ENCODE data around the gene CNN2. TPM values are rescaled to one million over a fixed set of nuclear protein-coding genes. Genes with fewer than 3 reads are reported as not detected.
A peak's percentile ranks its signal among the peaks of the same experiment; 100 is the strongest.

CNN2 gene
- total and polyA plus RNA-seq, 9 of the 15 experiments (the other 6 are each of a cell fraction or from before 2014, with no cell fraction given): 12.1 to 174 (median 52.7) TPM

DNA sequence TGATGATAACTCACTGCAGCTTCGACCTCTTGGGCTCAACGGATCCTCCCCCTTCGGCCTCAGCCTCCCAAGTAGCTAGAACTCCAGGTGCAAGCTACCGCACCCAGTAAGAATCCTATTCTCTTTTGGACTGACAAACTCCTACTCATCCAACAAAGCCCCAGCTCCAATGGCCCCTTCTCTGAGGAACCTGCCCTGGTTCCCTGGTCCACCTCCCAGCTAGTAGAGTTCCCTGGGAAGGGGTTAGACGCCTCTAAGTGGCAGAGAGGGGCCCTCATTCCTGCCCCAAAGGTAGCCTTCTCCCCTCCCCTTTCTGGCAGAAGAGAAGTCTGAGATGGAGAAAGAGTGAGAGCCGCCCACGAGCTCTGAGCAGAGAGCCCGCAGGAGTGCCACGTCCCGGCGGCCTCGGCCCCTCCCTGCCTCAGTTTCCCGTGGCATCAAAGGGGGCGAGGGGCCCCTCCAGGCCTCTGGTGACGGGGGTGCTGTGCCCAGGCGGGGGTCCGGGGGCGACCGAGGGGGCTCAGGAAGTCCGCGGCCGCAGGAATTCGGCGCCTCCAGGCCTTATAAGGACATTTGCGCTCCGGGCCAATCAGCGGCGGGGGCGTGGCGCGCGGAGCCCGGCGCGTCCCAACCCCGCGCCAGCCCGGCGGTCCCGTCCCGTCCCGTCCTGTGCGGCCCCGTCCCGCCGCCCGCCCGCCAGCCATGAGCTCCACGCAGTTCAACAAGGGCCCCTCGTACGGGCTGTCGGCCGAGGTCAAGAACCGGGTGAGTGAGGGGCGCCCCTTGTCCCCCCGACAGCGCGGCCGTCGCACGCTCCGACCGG lies at the start of gene CNN2 (continued):
- TF ChIP-seq, protein P1, sequence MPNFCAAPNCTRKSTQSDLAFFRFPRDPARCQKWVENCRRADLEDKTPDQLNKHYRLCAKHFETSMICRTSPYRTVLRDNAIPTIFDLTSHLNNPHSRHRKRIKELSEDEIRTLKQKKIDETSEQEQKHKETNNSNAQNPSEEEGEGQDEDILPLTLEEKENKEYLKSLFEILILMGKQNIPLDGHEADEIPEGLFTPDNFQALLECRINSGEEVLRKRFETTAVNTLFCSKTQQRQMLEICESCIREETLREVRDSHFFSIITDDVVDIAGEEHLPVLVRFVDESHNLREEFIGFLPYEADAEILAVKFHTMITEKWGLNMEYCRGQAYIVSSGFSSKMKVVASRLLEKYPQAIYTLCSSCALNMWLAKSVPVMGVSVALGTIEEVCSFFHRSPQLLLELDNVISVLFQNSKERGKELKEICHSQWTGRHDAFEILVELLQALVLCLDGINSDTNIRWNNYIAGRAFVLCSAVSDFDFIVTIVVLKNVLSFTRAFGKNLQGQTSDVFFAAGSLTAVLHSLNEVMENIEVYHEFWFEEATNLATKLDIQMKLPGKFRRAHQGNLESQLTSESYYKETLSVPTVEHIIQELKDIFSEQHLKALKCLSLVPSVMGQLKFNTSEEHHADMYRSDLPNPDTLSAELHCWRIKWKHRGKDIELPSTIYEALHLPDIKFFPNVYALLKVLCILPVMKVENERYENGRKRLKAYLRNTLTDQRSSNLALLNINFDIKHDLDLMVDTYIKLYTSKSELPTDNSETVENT (CRISPR knock-in tag; IDR thresholded peaks at IDR 0.05): 0 out of 2 replicates have a peak, but pooled peaks have one; percentile 34
- TF ChIP-seq ELF2 (CRISPR knock-in tag; IDR thresholded peaks at IDR 0.05): 0 out of 2 replicates have a peak, but pooled peaks have one; percentile 35
- TF ChIP-seq TEAD1 (CRISPR knock-in tag; IDR thresholded peaks at IDR 0.05): peak in 1 of 2 experiments; percentile 94; a peak in 2 of 4 replicates
- TF ChIP-seq OTX1 (CRISPR knock-in tag; IDR thresholded peaks at IDR 0.05): no peak
- TF ChIP-seq GATA2 (CRISPR knock-in tag; IDR thresholded peaks at IDR 0.05): no peak
- TF ChIP-seq CBFB (CRISPR knock-in tag; IDR thresholded peaks at IDR 0.05): no peak
- no peak for TF ChIP-seq ZNF232 (CRISPR knock-in tag; IDR thresholded peaks at IDR 0.05)
- peak; percentile 94 for TF ChIP-seq POLR2G (IDR thresholded peaks at IDR 0.05; ENCODE audit: low read depth, low read length)
- TF ChIP-seq KAT8 (IDR thresholded peaks at IDR 0.05; ENCODE audit: low read depth): no peak
- no peak for TF ChIP-seq ZNF76 (CRISPR knock-in tag; IDR thresholded peaks at IDR 0.05; ENCODE audit: borderline replicate concordance)
- TF ChIP-seq, protein P2, sequence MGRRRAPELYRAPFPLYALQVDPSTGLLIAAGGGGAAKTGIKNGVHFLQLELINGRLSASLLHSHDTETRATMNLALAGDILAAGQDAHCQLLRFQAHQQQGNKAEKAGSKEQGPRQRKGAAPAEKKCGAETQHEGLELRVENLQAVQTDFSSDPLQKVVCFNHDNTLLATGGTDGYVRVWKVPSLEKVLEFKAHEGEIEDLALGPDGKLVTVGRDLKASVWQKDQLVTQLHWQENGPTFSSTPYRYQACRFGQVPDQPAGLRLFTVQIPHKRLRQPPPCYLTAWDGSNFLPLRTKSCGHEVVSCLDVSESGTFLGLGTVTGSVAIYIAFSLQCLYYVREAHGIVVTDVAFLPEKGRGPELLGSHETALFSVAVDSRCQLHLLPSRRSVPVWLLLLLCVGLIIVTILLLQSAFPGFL (CRISPR knock-in tag; IDR thresholded peaks at IDR 0.05): no peak
- no peak for TF ChIP-seq GTF2A2 (tag; IDR thresholded peaks at IDR 0.05)
- TF ChIP-seq PHF8 (IDR thresholded peaks at IDR 0.05; ENCODE audit: borderline replicate concordance, low read length): peak; percentile 64; the same call in 1 of the 2 replicates
- no peak for TF ChIP-seq ZBTB33 (CRISPR knock-in tag; IDR thresholded peaks at IDR 0.05)
- TF ChIP-seq ASH1L (IDR thresholded peaks at IDR 0.05; ENCODE audit: borderline replicate concordance, low read depth, partially characterized antibody): no peak
- TF ChIP-seq HINFP (tag; conservative IDR thresholded peaks at IDR 0.05; ENCODE audit: low read depth): no peak
- no peak for TF ChIP-seq ZNF696 (CRISPR knock-in tag; conservative IDR thresholded peaks at IDR 0.05)
- TF ChIP-seq ZNF668 (CRISPR knock-in tag; IDR thresholded peaks at IDR 0.05): no peak
- no peak for TF ChIP-seq CHD1 (IDR thresholded peaks at IDR 0.05; ENCODE audit: low read length)
- TF ChIP-seq SRSF9 (IDR thresholded peaks at IDR 0.05; ENCODE audit: borderline replicate concordance, low read depth, low read length): no peak
- TF ChIP-seq ESRRA (IDR thresholded peaks at IDR 0.05; ENCODE audit: borderline replicate concordance, low read depth): peak; percentile 33; the same call in 1 of the 2 replicates
